DOHH2 (cell line): ENCODE data around the gene SERPINC1.

Source experiments
- CTCF ChIP-seq: fragments of 200-600 bp; sonication (generic); IDR thresholded peaks from one replicate; pipeline ENCODE4 v1.5.1; 2014; ENCODE audit warnings: antibody characterized with exemption, mild to moderate bottlenecking, low read depth, low read length; ENCODE audit not compliant: poor library complexity, severe bottlenecking
- EZH2phosphoT487 ChIP-seq: fragments of 200-600 bp; sonication (generic); IDR thresholded peaks from 2 replicates; pipeline ENCODE4 v1.6.1; 2017; ENCODE audit warnings: borderline replicate concordance, mild to moderate bottlenecking, antibody characterized with exemption, low read length, moderate library complexity, mixed read lengths

- TF ChIP-seq EZH2phosphoT487 (no peak), CTCF (no peak)
Measured at GRCh38 chr1:173856903-173857302, 60.2 kb downstream of the SERPINC1 start.
